ENCODE measurements around the gene RHOV.

The RHOV gene

GRCh38 chr15:40904552-40905201 lies 30.6 kb upstream of the RHOV start:
- DNase-seq (ENCODE audit: low spot score): no peak

DNA sequence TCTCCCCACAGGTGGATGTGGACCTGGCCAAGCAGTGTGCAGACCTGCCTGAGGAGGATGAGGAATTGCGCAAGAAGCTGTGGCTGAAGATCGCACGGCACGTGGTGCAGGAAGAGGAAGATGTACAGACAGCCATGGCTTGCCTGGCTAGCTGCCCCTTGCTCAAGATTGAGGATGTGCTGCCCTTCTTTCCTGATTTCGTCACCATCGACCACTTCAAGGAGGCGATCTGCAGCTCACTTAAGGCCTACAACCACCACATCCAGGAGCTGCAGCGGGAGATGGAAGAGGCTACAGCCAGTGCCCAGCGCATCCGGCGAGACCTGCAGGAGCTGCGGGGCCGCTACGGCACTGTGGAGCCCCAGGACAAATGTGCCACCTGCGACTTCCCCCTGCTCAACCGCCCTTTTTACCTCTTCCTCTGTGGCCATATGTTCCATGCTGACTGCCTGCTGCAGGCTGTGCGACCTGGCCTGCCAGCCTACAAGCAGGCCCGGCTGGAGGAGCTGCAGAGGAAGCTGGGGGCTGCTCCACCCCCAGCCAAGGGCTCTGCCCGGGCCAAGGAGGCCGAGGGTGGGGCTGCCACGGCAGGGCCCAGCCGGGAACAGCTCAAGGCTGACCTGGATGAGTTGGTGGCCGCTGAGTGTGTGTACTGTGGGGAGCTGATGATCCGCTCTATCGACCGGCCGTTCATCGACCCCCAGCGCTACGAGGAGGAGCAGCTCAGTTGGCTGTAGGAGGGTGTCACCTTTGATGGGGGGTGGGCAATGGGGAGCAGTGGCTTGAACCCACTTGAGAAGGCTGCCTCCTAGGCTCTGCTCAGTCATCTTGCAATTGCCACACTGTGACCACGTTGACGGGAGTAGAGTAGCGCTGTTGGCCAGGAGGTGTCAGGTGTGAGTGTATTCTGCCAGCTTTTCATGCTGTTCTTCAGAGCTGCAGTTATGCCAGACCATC lies 28.8 kb upstream of the RHOV start:
- DNase-seq (ENCODE audit: low spot score): no peak

DNA sequence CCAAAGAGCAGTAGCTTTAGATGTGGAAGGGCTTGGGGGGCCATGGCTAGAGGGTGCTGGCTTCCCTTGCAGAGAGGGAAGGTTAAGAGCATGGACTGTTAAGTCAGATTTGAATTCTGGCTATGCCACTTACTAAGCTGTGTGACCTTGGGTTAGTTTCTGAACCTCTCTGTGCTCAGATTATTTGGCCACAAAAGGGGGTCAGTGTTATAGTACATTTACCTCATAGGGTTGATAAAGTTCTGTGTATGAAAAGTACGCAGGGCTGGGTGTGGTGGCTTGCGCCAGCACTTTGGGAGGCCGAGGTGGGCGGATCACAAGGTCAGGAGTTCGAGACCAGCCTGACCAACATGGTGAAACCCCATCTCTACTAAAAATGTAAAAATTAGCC lies 27.0 kb upstream of the RHOV start:
- no peak for DNase-seq (ENCODE audit: low spot score)

DNA sequence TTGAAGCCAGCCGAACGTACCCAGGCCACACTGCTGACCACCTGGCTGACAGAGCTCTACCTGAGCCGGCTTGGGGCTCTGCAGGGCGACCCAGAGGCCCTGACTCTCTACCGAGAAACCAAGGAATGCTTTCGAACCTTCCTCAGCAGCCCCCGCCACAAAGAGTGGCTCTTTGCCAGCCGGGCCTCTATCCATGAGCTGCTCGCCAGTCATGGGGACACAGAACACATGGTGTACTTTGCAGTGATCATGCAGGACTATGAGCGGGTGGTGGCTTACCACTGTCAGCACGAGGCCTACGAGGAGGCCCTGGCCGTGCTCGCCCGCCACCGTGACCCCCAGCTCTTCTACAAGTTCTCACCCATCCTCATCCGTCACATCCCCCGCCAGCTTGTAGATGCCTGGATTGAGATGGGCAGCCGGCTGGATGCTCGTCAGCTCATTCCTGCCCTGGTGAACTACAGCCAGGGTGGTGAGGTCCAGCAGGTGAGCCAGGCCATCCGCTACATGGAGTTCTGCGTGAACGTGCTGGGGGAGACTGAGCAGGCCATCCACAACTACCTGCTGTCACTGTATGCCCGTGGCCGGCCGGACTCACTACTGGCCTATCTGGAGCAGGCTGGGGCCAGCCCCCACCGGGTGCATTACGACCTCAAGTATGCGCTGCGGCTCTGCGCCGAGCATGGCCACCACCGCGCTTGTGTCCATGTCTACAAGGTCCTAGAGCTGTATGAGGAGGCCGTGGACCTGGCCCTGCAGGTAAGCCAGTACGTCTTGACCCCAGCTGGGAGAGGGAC lies 26.4 kb upstream of the RHOV start:
- no peak for DNase-seq (ENCODE audit: low spot score)

- no peak for DNase-seq (ENCODE audit: low spot score)
These were observed 25.6 kb upstream of the RHOV start for GRCh38 chr15:40899536-40900207.

GRCh38 chr15:40894681-40895448 lies 20.8 kb upstream of the RHOV start:
- DNase-seq (ENCODE audit: low spot score): peak; percentile 49

DNA sequence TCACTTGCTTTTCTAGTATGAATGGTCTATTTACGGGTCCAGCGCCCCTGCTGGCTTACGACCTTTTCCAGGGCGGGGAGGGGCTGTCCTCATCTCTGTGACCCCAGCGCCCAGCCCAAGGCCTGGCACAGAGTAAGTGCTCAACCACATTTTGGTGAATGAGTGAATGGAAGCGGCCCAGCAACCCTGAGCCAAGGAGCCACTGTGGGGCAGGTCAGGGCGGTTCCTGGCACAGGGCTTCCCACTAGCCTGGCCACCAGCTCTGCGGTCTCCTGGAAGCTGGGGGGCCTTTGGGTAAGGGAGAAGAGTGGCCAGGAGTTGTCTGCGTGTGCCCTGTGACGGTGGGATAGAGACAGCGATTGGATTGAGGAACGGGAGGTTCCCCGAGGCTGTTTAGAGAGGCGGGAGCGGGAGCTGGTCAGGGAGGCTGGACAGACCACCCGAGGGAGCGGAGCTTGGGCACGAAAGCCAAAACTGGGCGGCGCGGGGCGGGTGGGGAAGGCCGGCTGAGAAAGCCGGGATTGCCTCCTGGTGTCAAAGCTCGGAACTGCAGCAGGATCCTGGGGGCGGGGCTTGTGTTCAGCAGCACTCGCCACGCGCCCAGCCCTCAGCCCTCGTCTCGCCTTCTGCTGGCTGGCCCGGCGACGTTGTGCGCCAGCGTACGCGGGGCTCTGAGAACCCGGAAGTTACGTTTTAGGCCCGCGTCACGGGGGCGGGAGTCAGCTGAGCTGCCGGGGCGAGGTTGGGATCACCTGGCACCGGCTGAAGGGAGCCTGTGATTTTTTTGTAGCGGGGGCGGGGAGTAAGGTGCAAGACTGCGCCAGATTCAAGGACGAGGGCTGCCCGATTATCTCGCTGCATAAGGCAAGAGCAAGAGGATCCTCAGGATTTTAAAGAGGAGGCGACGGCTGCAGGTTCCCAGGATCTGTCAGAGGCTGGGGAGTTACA lies 20.0 kb upstream of the RHOV start, which contains the start of gene VPS18:
Gene VPS18 (plus strand): TSS at position 718 of the 948 bp plus-strand sequence. CDS start 319 bp downstream, outside the sequence.
- DNase-seq (ENCODE audit: low spot score): peak; percentile 97

- DNase-seq (ENCODE audit: low spot score): no peak
These were observed 19.1 kb upstream of the RHOV start for GRCh38 chr15:40893019-40893670.

DNA sequence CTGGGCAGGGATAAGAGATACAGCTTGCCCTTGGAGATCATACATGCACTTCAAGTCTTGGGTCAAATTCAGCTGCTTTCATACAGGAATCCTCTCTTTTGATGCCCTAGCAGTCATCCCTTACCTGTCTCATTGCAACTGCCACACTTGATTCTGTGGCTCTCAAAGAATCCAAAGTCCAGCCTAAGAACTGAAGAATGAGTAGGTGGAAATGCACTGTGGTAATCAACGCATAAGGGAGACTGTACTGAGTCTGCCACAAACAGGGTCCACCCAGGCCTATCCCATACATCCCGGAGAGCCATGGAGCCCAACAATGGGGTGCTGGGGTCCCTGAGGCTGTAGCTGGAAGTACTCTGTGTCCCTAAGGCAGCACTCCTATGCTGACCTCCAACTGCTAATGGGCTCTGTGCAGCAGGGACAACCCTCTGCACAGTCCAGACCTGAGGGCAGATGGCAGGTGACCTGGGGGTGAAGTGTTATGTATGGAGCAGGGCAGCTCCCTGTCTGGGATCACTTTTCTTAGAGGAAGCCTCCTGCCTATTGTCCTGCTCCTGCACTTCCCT lies 18.5 kb upstream of the RHOV start:
- no peak for DNase-seq (ENCODE audit: low spot score)

DNA sequence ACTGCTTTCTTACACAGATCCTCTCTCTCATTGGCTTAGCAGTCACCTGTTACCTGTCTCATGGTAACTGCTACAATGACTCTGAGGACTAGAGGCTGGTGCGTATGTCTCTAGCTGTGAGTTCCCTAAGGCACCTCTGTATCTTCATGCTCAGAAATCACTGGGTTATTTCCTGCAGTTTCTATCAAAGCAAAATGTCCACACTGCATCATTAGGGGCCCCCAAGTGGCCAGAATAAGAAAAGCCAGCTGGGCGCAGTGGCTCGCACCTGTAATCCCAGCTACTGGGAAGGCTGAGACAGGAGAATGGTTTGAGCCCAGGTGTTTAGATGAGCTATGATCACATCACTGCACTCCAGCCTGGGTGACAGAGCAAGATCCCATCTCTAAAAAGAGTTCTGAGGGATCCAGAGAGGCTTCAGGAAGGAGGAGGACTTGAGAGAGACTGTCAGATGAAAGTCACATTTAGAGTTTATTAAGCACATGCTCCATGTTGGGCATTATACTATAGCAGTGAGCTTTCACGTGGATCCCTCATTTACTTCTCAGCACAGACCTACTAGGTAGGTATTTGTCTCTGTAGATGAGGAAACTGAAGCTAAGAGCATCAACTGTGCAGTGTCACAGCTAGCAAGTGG lies 17.9 kb upstream of the RHOV start:
- DNase-seq (ENCODE audit: low spot score): peak; percentile 34

DNA sequence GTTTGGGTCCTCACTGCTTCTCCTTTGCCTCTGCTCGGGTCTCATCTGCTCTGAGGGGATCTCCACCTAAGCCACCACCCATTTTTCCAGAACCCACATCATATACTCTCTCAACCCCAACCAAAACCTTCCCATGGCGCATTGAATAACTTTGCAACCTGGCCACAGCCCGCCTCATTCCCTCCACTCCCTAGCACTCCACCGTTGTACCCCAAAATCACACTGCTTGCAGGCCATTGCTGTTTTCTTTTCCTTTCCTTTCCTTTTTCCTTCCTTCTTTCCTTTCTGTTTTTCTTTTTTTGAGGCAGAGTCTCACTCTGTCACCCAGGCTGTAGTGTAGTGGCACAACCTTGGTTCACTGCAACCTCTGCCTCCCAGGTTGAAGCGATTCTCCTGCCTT lies 17.1 kb upstream of the RHOV start:
- no peak for DNase-seq (ENCODE audit: low spot score)

DNA sequence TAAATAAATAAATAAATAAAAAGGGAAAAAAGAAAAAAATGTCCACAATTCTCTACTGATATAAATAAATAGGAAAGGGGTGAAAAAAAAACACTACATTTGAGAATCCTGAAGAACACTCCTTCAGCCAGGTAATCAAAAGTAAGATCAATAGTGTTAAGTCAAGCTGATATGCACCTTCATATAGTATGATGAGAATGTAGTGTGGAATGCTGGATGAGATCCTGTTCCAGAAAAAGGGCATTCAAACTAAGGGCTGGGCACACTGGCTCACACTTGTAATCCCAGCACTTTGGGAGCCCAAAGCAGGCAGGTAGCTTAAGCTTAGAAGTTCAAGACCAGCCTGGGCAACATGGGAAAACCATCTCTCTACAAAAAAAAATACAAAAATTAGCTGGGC lies 15.1 kb upstream of the RHOV start:
- DNase-seq (ENCODE audit: low spot score): no peak

GRCh38 chr15:40886586-40886985 lies 12.6 kb upstream of the RHOV start:
- DNase-seq (ENCODE audit: low spot score): no peak

- DNase-seq (ENCODE audit: low spot score): no peak
These were observed 7.3 kb upstream of the RHOV start for GRCh38 chr15:40881351-40881750.

DNA sequence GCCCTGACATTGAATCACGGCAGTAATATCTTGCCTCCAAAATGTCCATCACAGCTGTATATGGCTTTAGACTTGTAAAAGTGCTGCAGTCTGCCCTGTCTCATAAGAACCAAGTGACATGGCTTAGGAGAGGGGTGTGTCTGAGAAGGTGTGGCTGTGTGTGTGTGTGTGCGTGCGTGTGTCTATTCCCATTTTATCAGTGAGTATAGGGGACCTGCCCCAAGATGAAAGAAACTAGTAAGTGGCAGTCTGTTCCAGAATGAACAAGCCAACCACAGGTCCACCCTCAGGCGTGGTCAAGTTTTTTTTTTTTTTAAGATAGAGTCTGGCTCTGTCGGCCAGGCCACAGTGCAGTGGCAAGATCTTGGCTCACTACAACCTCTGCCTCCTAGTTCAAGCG lies 5.6 kb upstream of the RHOV start:
- peak; percentile 21 for DNase-seq (ENCODE audit: low spot score)

- DNase-seq (ENCODE audit: low spot score): no peak
These were observed 4.8 kb upstream of the RHOV start for GRCh38 chr15:40878785-40879184.

DNA sequence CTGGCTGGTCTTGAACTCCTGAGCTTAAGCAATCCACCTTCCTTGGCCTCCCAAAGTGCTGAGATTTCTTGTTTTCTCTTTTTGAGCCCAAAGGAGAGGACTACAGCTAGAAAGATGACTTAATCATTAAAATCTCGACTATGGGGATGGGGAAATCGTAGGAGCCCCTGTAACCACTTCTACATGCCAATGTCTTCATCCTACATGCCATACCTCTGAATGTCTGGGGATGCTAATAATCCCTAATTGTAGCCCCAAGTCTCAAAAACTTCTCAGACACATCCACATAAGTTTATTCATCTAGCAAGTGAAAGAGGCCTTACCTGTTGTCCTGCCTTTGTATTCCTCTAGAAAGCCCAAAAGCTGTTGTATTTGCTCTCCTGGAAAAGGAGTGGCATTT lies 3.7 kb upstream of the RHOV start:
- no peak for DNase-seq (ENCODE audit: low spot score)

GRCh38 chr15:40875991-40876730 lies 2.1 kb upstream of the RHOV start:
- DNase-seq (ENCODE audit: low spot score): no peak
